ENCODE results near the gene SAPCD1.
"Not testable (repeated sequence)": the region's sequence is repeated elsewhere in the genome, so short reads cannot be mapped to it uniquely, and the experiment has no call there.

The SAPCD1 gene

GRCh38 chr6:31778999-31779885, 16.8 kb downstream of the SAPCD1 start:
- no peak for DNase-seq

- DNase-seq = no peak
Measured at GRCh38 chr6:31779908-31780307, 17.5 kb downstream of the SAPCD1 start.

GRCh38 chr6:31780507-31781243, 18.2 kb downstream of the SAPCD1 start:
- no peak for DNase-seq

- no peak for DNase-seq
Measured at GRCh38 chr6:31781244-31782125, 19.0 kb downstream of the SAPCD1 start.

GRCh38 chr6:31782126-31782855, 19.8 kb downstream of the SAPCD1 start:
- DNase-seq = no peak

GRCh38 chr6:31784098-31784925, 21.9 kb downstream of the SAPCD1 start:
- no peak for DNase-seq

- no peak for DNase-seq
Measured at GRCh38 chr6:31785475-31785874, 23.0 kb downstream of the SAPCD1 start.

GRCh38 chr6:31791324-31792089, 29.1 kb downstream of the SAPCD1 start:
- peak; percentile 44 for DNase-seq

- DNase-seq = no peak
Measured at GRCh38 chr6:31792090-31792374, 29.6 kb downstream of the SAPCD1 start.

GRCh38 chr6:31792761-31793171, 30.3 kb downstream of the SAPCD1 start:
- DNase-seq = no peak

- not testable (repeated sequence) for DNase-seq
Measured at GRCh38 chr6:31793927-31794245, 31.4 kb downstream of the SAPCD1 start.

- no peak for DNase-seq
Measured at GRCh38 chr6:31794294-31794865, 31.9 kb downstream of the SAPCD1 start.

GRCh38 chr6:31794866-31795615, 32.6 kb downstream of the SAPCD1 start:
- DNase-seq = no peak

GRCh38 chr6:31795616-31796298, 33.3 kb downstream of the SAPCD1 start, which contains the start of gene VARS1:
Gene VARS1 (minus strand): TSS chr6:31795752. CDS start chr6:31795217, 535 bp downstream.
- peak; percentile 83 for DNase-seq

GRCh38 chr6:31796993-31797385, 34.5 kb downstream of the SAPCD1 start:
- no peak for DNase-seq

GRCh38 chr6:31797588-31797987, 35.1 kb downstream of the SAPCD1 start:
- no peak for DNase-seq

GRCh38 chr6:31799781-31800180, 37.3 kb downstream of the SAPCD1 start:
- no peak for DNase-seq

GRCh38 chr6:31801031-31801927, 38.8 kb downstream of the SAPCD1 start:
- DNase-seq = not testable (repeated sequence)
